Mucosa of stomach (tissue), 1 donor: Measurements from ENCODE around the gene LMX1B.

ENCODE experiments used
- H3K27me3 ChIP-seq: one replicate; pipeline ENCODE4 v1.7.0; 2013; ENCODE audit warnings: mild to moderate bottlenecking, low read length; ENCODE audit not compliant: control insufficient read depth, insufficient read depth
- H3K36me3 ChIP-seq: one replicate; pipeline ENCODE4 v1.7.0; 2013; ENCODE audit warnings: low read length; ENCODE audit not compliant: control insufficient read depth, insufficient read depth
- H3K4me1 ChIP-seq: one replicate; pipeline ENCODE4 v1.7.0; 2013; ENCODE audit warnings: mild to moderate bottlenecking, low read length; ENCODE audit not compliant: control insufficient read depth, insufficient read depth
- H3K4me3 ChIP-seq: one replicate; pipeline ENCODE4 v1.7.0; 2013; ENCODE audit warnings: low read length
- H3K9ac ChIP-seq: one replicate; pipeline ENCODE4 v1.7.0; 2013; ENCODE audit warnings: mild to moderate bottlenecking, low read length, moderate library complexity
- H3K9me3 ChIP-seq: one replicate; pipeline ENCODE4 v1.7.0; 2013; ENCODE audit warnings: mild to moderate bottlenecking, low read length, moderate library complexity; ENCODE audit not compliant: control insufficient read depth
- donor health status: Pancreatic carcinoma.

Gene LMX1B

GRCh38 chr9:126630458-126631237 lies 16.9 kb downstream of the LMX1B start:
- peaks cover 10% of the 10 kb centered on the region for H3K4me1 ChIP-seq
- H3K4me3 ChIP-seq: no peak overlapping the region
- H3K27me3 ChIP-seq: peaks cover 91% of the 10 kb centered on the region
- H3K9me3 ChIP-seq: no peaks in the 10 kb centered on the region
- no peak overlapping the region for H3K9ac ChIP-seq
- no peaks in the 10 kb centered on the region for H3K36me3 ChIP-seq

GRCh38 chr9:126631254-126631653 lies 17.5 kb downstream of the LMX1B start:
- Histone ChIP-seq H3K4me3 (no peak overlapping the region), H3K4me1 (peaks cover 4% of the 10 kb centered on the region), H3K27me3 (peaks cover 90% of the 10 kb centered on the region), H3K9ac (no peak overlapping the region), H3K36me3 (no peaks in the 10 kb centered on the region), H3K9me3 (no peaks in the 10 kb centered on the region)

GRCh38 chr9:126633881-126634558 lies 20.3 kb downstream of the LMX1B start:
- no peak overlapping the region for H3K4me3 ChIP-seq
- H3K27me3 ChIP-seq: peaks cover 90% of the 10 kb centered on the region
- H3K9ac ChIP-seq: no peak overlapping the region
- H3K9me3 ChIP-seq: no peaks in the 10 kb centered on the region
- no peaks in the 10 kb centered on the region for H3K4me1 ChIP-seq
- no peaks in the 10 kb centered on the region for H3K36me3 ChIP-seq

- Histone ChIP-seq H3K9ac (no peak overlapping the region), H3K4me1 (no peaks in the 10 kb centered on the region), H3K27me3 (peaks cover 91% of the 10 kb centered on the region), H3K4me3 (no peak overlapping the region), H3K36me3 (no peaks in the 10 kb centered on the region), H3K9me3 (no peaks in the 10 kb centered on the region)
Observed at GRCh38 chr9:126635061-126635460, 21.3 kb downstream of the LMX1B start.

GRCh38 chr9:126635661-126636439 lies 22.1 kb downstream of the LMX1B start:
- H3K27me3 ChIP-seq: peaks cover 89% of the 10 kb centered on the region

GRCh38 chr9:126636983-126637798 lies 23.5 kb downstream of the LMX1B start:
- no peak overlapping the region for H3K9ac ChIP-seq
- H3K4me1 ChIP-seq: no peaks in the 10 kb centered on the region
- no peaks in the 10 kb centered on the region for H3K36me3 ChIP-seq
- peaks cover 89% of the 10 kb centered on the region for H3K27me3 ChIP-seq
- no peaks in the 10 kb centered on the region for H3K9me3 ChIP-seq
- no peak overlapping the region for H3K4me3 ChIP-seq

More at GRCh38 chr9:126635661-126636439, 22.1 kb downstream of the LMX1B start:
- Histone ChIP-seq H3K9ac (no peak overlapping the region), H3K9me3 (no peaks in the 10 kb centered on the region), H3K4me1 (no peaks in the 10 kb centered on the region), H3K36me3 (no peaks in the 10 kb centered on the region), H3K4me3 (no peak overlapping the region)

- Histone ChIP-seq H3K4me3 (no peak overlapping the region), H3K4me1 (no peaks in the 10 kb centered on the region), H3K9me3 (no peaks in the 10 kb centered on the region), H3K9ac (no peak overlapping the region), H3K36me3 (no peaks in the 10 kb centered on the region), H3K27me3 (peaks cover 89% of the 10 kb centered on the region)
Observed at GRCh38 chr9:126638571-126639132, 24.9 kb downstream of the LMX1B start.

- H3K9me3 ChIP-seq: no peaks in the 10 kb centered on the region
- no peak overlapping the region for H3K9ac ChIP-seq
- H3K27me3 ChIP-seq: peaks cover 91% of the 10 kb centered on the region
- no peaks in the 10 kb centered on the region for H3K4me1 ChIP-seq
- no peak overlapping the region for H3K4me3 ChIP-seq
- H3K36me3 ChIP-seq: no peaks in the 10 kb centered on the region
Observed at GRCh38 chr9:126639318-126640000, 25.7 kb downstream of the LMX1B start.

- no peak overlapping the region for H3K4me3 ChIP-seq
- peaks cover 95% of the 10 kb centered on the region for H3K27me3 ChIP-seq
- H3K4me1 ChIP-seq: no peaks in the 10 kb centered on the region
- no peaks in the 10 kb centered on the region for H3K9me3 ChIP-seq
- H3K9ac ChIP-seq: no peak overlapping the region
- no peaks in the 10 kb centered on the region for H3K36me3 ChIP-seq
Observed at GRCh38 chr9:126641118-126641851, 27.6 kb downstream of the LMX1B start.

GRCh38 chr9:126642010-126642744 lies 28.4 kb downstream of the LMX1B start:
- Histone ChIP-seq H3K36me3 (no peaks in the 10 kb centered on the region), H3K4me3 (no peak overlapping the region), H3K27me3 (peaks cover 89% of the 10 kb centered on the region), H3K4me1 (no peaks in the 10 kb centered on the region), H3K9ac (no peak overlapping the region), H3K9me3 (no peaks in the 10 kb centered on the region)
